GM19351 (cell line): ENCODE results near the gene NRP1.
"Not testable (repeated sequence)": the region's sequence is repeated elsewhere in the genome, so short reads cannot be mapped to it uniquely, and the experiment has no call there.

Experiments used
- ATAC-seq: cut with Tn5 transposase; IDR thresholded peaks from one replicate; pipeline ENCODE4 v1.9.1; 2021; ENCODE audit warnings: mild to moderate bottlenecking, moderate library complexity; ENCODE audit not compliant: unreplicated experiment

NRP1 gene

DNA sequence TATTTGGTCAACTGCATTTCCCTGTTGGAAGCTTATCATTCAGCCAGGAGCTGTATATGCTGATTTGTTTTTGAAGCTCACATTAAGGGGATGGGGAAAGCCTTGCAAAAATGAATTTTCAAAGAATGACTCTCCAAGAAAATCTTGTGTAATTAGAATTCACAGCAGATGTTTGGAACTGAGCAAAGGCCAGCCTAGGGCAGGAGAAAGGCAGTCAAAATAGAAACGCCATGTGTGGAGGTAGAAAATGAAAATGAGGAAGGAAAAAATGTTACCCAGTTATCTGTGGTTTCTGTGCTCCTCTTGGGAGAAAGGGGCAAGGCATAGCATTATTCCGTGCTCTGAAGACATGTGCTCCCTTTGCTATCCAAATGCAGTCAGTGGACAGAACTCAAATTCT lies 93.5 kb downstream of the NRP1 start:
- ATAC-seq = no peak

GRCh38 chr10:33240258-33240657 lies 94.2 kb downstream of the NRP1 start:
- ATAC-seq = no peak

DNA sequence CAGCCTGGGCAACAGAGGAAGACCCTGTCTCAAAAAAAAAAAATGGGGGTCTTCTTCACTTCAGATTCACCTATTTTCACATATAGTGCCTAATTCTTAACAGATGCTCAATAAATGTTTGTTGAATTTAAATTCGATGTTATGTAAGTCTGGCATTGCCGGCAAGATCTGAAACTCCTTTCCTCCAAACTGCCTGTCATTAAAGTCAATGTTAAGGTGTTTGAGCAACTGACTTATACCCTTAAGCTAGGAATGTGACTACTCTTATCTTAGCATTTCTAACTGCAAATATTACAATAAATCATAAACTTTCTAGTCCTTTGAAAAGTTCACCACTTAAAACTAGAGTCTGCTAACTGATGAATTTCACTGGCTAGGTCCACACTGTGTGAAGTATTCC lies 95.2 kb downstream of the NRP1 start:
- no peak for ATAC-seq

DNA sequence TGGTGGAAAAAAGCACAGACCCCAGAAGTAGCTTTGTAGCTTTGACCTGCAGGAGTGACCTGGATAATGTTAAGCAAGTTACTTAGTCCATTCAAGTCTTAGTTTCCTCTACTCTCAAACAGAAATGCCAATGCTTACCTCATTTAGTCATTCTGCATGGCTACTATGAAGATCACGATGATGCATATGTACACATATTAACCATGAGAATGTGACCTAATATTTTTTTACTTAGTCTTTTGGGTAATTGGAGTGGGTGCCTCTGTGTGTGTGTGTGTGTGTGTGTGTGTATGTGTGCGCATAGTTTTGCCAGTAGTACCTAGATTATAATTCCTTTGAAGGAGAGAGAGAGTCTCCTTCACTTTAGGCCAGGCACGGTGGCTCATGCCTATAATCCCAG lies 95.8 kb downstream of the NRP1 start:
- no peak for ATAC-seq

DNA sequence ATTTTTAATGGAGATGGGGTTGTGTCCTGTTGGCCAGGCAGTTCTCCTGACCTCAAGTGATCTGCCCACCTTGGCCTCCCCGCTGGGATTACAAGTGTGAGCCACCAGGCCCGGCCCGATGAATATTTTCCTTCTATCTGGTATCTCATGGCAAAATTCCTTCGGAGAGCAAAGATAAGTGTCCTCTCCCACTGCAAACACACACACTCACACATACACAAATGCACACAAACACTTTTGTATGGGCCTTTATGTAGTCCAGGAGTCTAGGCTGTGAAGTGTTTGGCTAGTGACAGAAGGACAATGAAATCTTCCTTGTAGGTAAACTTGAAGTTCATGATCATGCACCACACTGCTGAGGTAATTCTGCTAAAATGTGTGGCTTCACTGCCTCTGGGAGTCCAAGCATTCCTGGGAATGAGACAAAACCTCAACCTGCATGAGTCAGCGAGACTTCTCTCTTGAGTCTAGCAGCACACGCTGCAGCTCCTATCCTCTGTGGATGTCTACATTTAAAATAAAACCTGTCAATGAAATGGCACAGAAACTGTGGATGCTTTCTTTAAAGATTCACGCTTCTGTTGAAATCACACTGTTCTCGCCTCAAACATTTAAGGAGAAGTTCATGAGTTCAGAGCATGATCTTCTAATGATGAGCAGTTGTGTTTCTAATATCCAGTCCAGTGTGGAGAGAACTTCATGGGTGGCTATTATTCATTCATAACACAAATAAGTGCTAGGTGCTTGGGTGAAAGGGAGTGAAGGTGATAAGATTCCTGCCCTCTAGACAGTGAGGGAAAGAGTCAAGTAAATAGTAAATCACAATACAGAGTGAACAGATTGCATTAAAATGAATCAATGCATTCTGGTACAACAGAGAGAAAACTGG lies 96.5 kb downstream of the NRP1 start:
- ATAC-seq = no peak

GRCh38 chr10:33236916-33237315 lies 97.6 kb downstream of the NRP1 start:
- no peak for ATAC-seq

- ATAC-seq = no peak
These were observed 98.5 kb downstream of the NRP1 start for GRCh38 chr10:33235951-33236350.

GRCh38 chr10:33235251-33235884 lies 99.1 kb downstream of the NRP1 start:
- ATAC-seq = no peak

DNA sequence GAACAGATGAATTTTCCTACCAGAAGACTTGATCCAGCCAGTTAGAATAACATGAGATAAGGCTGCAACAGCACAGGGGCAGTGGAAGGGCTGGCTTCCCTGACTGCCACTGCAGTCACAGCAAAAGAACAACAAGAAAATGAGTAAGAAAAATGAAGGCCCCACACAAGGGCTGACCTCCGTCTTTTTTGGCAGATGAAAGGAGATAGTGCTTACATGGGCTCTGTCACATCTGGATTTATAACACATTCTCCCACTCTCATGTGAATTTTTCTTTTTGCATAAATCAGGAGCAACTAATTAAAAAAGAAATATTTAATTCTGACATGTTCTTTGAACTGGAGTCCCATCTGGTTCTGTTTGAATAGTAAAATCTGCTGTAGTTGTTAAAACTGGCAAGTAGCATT lies 99.6 kb downstream of the NRP1 start:
- no peak for ATAC-seq

DNA sequence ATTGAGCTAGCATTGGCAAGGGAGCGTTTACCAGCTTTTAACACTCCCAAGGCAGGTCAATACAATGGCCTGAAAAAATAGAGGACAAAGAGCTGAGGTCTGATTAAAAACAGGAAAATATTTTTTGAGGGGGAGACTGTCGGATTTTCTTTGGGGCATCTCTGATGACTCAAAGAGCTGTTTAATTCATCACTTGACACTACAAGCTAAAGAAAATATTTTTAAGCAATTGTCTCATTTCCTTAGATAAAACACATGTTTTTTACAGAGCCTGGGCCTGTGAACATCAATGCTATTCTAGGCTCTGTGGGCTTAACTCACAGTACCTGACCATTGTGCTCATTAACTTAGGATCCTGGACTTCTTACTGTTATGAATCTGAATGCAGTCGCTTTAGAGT lies 100.8 kb downstream of the NRP1 start:
- ATAC-seq = no peak

- no peak for ATAC-seq
These were observed 101.2 kb downstream of the NRP1 start for GRCh38 chr10:33233221-33233620.

DNA sequence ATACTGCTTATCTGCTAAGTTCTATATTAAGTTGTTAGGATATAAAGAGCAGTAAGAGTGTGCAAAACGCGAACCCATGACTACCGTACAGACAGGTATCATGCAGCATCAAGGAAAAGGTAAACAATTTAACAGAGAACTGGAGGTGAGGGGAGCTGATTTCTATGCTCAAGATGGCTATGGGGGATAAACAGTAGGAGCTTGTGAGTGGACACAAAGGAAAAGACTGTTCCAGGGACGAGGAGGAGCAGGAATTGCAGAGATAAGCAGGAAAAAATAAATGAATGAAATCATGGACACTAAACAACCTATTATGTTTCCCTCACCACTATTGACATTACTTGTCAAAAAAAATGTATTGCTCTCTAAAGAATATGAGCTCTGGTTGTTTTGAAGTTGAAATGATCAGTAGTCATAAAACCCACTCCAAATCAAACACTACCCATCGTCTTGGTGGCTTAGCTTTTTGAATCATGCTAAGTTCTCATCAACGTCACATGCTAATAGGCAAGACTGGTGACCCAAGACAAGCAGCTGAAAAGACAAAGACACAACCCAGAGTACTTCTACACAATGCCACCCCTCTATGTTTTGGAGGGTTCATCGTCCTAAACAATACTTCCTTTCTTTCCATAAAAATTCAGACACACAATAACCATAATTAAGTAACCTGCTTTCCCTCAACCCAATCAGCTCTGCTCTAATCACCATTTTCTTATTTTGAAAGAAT lies 102.7 kb downstream of the NRP1 start:
- no peak for ATAC-seq

DNA sequence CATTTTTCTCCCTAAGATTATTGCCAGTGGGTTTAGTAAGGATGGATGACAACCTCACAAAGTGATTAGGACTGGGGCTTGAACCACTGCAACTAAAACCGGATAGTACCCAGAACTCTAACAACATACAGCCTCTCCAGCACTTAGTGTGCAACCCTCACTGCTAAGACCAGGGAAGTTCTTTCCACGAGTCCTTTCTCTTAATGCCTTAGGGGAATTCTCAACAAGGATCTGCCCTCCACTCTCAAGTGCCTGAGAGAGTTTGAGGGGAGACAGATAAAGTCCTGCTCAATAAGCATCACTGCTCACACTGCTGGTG lies 104.6 kb downstream of the NRP1 start:
- no peak for ATAC-seq

DNA sequence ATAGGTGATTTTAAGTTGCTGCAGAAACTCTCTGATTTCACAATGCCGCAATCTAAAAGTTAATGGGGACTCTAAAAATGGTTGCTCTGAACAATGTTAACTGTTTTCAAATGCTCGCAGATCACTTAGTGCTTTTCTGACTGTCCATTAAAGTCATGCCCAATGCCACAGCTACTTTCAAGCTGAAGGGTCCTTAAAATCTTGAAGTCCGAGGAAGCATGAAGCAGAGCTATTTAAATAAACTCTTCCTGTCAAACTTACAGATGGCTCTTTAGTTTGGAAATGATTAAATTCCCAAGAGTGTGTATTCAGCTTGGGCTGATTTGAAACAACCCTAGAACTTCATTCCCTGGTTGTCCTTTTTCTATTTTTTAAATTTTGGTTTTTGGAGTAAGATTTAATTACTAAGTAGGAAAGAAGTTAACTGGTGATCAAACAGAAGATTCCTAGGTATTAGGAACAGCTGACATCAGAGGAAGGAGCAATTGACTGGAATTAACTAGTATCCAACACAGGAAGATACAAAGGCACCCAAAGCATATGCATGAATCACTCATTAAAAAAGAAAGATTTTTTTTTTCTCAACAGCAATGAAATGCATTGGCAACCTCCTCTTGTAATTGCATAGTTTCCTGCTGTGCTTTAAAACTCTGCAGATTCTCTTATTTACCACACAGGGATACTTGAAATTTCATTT lies 105.1 kb downstream of the NRP1 start:
- no peak for ATAC-seq

DNA sequence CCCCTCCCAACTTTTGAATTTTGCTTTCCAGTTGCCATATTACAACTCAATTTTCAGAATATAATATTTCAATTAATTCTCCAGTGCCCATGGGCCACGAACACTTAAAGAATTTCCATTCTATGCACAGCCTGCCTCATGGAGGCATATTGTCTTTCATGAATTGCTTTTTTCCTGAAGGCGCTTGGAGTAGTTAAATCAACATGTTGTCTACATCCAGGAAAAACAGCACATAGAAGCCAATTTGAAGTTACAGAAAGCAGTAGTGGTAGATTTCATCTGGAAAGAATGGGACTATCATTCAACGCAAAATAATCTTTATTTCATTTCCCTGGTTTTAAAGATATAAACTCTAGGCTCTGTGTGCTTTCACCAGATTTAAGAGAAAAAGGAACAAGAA lies 106.0 kb downstream of the NRP1 start:
- ATAC-seq = no peak

DNA sequence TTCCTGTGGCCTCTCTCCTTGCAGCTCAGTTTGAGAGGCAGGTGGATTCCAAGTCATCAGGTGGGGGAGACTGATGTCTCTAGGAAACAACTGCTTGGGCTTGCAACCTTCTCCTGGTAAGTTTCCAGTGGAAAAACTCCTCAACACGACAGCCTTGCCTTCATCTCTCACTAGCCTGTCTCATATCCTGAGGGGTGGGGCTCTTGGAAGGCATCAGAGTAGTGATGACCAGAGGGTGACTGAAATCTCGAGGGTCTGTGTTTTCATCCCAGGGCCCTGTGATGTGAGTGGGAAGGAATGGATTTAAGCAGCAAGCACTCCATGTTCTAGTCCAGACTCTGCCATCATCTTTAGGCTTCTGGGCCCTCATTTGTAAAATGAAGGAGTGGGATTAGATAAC lies 107.0 kb downstream of the NRP1 start:
- ATAC-seq = no peak

- ATAC-seq = no peak
These were observed 110.1 kb downstream of the NRP1 start for GRCh38 chr10:33224251-33224965.

DNA sequence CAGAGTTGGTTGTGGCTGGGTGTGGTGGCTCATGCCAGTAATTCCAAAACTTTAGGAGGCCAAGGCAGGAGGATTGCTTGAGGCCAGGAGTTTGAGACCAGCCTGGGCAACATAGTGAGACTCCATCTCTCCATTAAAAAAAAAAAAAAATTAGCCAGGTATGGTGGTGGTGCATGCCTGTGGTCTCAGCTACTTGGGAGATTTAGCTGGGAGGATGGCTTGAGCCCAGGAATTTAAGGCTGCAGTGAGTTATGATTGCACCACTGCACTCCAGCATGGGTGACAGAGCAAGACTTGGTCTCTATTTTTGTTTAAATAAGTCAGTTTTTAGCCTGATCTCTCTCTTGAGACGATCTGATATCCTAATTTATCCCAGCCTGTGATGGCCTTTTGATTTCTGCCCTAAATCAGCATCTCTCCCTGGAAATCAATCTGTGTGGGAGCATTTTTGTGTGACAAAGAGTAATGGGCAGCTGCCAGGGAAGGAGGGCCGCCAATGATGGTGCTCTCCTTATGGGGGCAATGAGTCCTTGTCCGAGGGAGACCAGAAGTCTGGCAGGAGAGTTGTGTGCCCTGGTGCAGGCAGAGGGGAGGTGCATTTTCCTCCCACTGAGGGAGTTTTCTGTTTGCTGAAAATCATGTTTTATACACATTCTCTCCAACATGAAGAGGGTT lies 111.0 kb downstream of the NRP1 start:
- ATAC-seq = no peak

- ATAC-seq = not testable (repeated sequence)
These were observed 112.2 kb downstream of the NRP1 start for GRCh38 chr10:33222304-33222703.

DNA sequence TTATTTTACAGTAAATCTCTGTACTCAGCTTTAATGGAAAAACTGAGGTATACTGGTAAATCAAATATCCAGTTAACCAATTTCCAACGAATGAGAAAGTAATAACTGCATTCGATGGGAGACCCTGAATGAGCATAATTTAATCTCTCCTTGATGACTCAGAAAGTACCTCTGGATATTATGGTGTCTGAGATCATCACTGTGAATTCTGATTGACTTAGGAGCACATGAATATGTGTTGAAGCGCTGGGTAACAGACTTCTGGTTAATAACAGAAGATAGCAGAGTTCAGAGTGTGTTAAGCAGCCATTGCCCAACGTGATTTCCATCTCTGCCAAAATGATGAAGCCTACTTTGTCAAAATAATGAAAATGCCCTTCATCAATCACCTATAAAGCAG lies 116.6 kb downstream of the NRP1 start:
- ATAC-seq = no peak
